NCI-H1694 (cell line): Measurements from ENCODE around the gene NALCN.
"Not testable (repeated sequence)": the region's sequence is repeated elsewhere in the genome, so short reads cannot be mapped to it uniquely, and the experiment has no call there.

Source experiments
- DNase-seq: peaks from one replicate; lab custom pipeline; 2025; lab: John Stamatoyannopoulos, UW

NALCN gene

DNA sequence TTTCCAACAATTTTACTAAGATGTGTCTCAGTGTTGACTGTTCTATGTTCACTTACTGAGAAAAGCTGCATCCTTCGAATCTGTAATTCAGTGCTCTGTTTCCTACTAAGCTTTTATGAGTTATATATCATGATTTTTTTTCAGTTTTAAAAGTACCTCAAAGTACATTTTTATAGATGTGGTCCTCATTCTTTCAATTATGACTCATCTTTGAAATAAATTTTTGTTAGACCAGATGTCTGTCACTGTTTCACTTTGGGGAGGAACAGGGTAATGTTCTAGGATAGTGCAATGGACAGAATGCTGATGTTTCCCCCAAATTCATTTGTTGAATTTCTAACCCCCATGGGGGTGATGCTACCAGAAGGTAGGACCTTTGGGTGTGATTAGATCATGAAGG, 74.8 kb downstream of the NALCN start:
- DNase-seq: no peak

DNA sequence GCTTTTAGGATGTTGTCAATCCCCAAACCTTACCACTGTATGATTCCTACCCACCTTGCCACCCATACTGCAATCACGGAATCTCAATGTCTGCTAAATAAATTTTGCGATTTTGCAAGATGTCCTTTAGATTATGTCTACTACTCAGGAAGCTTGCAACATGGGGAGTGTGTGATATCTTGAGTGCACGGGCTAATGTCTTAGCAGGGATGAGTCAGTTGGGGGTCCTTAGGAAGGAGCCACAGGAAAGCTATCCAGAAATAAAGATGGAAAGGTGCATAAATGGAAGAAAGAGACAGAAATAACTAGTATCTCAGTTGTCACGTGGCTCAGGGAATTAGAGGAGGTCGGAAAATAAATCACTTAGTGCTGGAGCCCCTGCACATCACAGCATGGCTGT, 77.1 kb downstream of the NALCN start:
- no peak for DNase-seq

DNA sequence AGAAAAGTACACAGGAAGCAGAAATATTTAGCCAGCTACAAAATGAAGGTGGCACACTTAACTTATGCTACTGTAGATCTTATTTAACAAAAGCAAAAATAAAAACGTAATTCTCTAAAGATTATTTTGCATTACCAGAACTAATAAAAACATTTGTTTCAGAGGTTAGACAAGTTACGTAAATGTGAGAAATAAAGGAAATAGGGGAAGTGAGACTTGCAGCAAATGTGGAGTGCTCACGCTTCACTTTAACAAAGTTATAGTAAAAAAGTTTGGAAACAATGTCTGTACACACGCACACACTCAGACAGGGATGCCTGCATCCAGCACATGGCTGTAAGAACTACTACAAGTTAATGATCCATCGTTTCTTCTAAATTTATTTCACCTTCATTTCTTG, 83.7 kb downstream of the NALCN start:
- DNase-seq: no peak

DNA sequence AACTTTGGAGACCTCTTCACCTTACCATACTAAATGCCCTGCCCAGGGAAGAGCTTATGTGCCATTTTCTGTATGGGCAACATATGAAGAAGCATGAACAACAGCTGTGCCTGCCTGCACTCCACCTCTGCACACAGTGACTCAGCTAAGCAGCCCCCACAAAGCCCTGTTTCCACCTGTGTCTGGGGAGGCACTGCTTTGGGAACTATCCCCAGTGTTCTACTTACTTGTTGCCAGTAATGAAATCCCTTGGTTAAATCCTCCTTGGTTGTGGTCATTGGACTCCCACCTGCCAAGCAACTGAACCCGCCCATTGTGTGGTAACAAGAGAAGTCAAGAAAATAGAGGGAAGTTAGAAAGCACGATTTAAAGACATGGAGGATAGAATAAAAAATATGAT, 84.6 kb downstream of the NALCN start:
- DNase-seq: no peak

DNA sequence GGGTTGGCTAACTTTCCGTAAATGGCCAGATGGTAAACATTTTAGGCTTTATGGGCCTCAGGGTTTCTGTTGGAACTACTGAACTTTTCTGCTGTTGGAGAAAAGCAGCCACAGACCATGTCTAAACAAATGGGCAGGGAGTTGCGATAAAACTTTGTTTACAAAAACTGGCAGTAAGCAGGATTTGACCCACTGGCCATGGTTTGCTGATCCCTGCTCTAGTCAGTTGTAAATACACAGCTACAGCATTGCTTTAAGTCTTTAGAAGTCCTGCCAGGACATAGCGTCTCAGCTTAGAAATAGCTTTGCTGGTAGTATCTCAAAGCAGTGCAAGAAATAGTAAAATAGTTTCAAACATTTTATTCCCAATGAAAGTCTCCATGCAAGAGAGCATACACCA, 88.4 kb downstream of the NALCN start:
- DNase-seq: no peak

DNA sequence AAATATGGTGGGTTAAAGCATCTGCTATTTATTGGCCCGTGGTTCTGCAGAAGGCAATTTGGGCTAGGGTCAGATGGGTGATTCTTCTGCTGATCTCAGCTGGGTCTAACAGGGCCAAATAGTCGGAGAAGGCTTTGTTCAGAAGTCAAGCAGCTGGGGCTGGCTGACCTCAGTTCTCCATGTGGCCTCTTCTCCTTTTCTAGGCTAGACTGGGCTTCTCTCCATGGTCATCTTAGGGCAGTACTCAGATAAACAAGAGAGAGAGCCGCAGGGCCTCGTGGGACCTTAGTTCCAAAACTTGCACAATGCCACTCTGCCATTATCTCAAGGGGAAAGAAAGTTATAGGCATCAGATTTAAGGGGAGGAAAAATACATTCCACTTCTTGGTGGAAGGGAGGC, 89.6 kb downstream of the NALCN start:
- DNase-seq: no peak

DNA sequence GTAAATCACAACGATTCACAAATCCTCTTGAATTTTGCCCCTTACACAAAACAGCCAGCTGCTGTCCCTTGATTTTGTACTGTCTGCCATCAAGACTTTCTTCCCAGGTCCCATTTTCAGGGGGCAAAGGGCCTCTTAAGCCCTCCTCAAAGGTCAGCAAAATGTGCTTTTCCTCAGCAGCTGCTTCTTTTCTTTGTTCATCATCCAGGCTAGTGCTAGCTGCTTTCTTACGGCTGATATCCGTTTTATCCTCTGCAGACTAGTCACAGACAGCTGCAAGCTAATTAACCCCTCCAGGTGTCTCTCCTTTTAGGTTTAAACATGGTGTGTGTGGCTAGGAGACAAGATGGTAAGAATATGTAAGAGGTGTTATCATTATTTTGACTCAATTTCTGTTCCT, 90.9 kb downstream of the NALCN start:
- no peak for DNase-seq

DNA sequence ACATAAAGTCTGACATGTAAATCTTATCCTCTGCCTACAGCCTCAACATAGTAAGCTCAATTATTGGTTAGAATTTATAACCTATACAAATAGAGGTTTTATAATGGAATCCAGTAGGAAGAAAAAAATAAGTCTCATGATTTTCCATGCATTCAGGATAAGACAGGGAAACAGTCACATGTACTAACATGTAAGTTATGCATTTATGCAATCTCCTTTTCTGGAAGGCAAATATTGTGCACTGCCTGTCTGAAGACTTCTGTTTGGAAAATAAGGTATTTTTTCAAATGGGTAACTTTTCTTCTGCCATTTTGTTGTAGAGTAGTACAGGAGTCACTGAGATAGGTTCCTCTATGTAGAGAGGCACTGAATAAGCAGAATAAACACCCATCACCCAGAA, 92.7 kb downstream of the NALCN start:
- DNase-seq: no peak

DNA sequence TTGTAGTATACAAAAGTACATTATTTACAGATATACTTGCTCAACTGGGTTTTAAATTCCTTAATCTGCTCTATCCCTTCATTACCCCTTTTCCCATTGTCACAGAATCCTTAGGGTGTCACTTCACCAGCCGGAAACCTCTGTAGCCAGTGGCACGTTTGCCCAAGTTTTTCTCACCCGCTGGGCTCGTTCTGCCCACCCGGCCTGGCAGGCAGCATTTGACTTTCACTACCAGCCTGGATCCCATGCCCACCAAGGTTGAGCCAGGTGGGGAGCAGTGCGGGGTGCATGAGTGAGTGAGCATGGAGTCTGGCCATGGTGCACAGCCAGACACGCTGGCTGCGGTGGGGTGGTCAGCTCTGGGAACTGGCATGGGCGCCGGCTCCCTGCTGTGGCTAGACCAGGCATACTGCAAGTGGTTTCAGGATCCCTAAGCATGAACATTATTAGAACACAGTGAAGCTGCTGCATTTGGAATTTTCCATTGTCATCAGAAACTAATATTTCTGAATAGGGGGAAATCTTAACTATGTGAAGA, 98.3 kb downstream of the NALCN start:
- DNase-seq: no peak

DNA sequence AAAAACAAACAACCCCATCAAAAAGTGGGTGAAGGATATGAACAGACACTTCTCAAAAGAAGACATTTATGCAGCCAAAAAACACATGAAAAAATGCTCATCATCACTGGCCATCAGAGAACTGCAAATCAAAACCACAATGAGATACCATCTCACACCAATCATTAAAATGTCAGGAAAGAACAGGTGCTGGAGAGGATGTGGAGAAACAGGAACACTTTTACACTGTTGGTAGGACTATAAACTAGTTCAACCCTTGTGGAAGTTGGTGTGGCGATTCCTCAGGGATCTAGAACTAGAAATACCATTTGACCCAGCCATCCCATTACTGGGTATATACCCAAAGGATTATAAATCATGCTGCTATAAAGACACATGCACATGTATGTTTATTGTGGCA, 102.8 kb downstream of the NALCN start:
- not testable (repeated sequence) for DNase-seq

DNA sequence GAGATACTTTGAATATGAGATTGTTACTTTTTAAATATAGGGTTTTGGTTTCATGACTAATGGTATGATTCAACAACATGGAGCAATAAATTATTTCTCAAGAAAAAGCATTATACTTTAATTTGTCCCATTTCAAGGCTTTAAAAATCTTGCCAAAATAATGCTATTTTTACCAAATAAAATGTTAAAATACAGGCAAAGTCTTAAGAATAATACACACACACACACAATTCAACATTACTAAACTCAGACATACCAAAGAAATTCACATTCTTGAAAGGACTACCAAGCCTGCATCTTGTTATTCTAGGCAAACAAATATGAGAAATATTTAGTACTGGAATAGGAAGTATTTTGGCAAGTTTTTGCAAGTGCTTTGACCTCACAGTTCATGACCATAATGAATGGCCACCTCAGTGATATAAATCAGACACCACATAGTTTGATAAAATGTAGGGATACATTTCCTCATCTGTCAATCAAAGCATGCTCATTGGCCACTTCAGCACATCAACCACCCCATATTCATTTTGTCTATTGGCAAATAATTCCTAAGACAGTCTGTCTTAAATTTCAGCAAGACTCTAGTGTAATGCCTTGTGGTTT, 107.2 kb downstream of the NALCN start:
- no peak for DNase-seq

DNA sequence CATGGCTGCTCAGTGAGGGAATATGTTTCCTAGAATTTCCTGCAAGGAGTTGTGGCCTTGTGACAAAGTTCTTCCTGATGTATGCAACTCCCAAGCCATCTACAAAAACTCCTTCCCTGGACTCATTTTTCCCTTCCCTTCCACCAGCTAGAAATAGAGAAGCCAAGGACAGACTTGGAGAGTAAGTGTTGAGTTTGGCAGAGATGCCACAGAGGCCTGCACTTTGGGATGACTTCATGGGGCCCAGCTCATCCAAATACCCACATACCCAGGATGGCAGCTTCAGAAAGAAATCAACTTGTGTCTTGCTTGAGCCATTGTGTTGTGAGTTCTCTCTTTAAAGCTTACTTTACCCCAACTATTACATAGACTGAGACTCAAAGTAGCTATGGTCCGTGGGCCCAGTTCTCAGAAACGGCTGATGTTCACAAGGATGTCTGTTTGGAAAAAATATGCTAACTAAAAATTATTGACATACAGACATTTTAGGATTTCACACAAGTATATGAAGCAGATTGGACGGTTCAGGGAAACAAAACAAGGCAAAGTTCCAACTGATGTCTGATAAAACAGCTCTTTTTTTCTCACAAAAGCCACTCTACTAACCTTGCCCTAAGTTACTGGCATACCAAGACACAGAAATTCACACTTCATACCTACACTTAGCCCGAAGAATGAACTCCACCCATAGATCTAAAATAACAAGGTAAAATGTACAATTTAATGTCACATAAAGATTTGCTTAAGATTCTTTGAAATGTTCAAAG, 107.9 kb downstream of the NALCN start:
- DNase-seq: no peak

DNA sequence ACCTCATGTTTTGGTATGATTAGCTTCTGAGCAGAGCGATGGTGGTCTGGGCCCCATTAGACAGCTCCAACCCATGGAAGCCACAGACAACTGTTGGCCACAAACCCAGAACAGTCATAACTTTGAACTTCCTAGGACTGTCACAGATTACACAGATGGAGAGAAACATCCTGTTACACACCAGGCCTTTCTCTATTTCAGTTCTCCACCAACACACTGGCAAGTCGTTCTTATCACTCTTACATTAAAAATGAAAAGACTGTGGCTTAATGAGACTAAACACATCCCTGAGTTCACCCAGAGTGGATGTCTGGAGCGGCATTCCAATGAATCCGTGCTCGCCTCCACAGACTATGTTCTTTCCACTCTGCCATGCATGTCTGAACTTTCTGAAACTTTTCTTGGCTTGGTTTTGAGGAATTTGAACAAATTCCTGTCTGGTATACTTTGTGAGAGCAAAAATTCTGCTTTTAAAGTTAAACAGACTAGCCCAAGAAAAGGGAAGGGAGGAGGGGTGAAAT, 109.1 kb downstream of the NALCN start:
- no peak for DNase-seq

DNA sequence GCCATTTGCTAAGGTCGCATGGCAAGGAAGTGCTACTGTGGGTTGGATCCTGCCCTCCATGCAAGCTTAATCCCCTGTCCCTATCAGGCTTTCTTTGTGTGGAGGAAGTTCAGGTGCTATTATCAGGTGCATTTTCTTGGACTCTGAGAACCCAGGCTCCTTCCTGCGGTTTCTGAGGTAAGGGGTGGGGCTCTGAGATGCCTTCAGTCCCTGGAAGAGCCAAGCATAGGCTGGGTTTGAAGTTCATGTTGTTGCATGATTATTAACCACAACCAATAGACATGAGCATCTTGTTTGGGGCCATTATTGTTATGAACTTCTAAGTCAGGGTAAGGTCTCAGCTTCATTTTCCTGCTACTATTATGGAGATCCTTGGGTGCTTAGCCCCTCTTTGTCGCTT, 109.5 kb downstream of the NALCN start:
- no peak for DNase-seq

DNA sequence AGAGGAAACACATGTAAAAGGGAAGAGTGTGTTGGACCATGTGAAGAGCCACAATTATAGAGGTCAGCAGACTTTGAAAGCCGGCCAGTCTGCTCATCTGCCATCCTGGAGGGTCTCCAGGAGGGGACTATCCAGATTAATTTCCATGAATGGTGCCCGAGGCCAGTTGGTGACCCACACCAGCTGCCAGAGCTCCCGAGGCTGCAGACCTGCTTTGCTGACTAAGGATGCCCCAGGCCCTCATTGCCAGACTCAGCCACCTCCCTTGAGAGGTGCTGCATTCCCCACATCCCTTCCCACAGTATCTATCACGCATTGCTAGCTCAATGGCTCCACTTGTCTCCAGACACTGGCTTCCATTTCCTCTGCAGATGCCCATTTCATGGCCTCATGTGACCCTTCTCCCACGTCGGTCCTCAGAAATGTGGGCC, 110.3 kb downstream of the NALCN start:
- no peak for DNase-seq

DNA sequence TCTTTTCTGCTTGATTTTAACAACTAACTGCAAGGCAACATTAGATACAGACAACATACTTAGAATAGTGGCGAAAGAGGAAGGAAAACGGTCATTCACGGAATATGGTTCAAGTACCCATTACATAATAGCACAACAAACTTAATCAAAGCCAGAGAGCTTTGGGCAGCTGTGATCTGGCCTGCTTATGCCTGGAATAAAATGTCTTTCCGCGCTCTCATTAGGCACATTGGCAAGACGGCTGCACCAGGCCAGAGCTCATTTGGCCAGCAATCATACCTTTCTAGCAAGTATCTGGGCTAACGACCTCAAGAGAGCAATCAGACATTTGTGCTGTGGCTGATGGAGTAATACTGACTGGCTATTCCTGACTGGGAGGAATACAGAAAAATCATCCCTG, 112.8 kb downstream of the NALCN start:
- no peak for DNase-seq

DNA sequence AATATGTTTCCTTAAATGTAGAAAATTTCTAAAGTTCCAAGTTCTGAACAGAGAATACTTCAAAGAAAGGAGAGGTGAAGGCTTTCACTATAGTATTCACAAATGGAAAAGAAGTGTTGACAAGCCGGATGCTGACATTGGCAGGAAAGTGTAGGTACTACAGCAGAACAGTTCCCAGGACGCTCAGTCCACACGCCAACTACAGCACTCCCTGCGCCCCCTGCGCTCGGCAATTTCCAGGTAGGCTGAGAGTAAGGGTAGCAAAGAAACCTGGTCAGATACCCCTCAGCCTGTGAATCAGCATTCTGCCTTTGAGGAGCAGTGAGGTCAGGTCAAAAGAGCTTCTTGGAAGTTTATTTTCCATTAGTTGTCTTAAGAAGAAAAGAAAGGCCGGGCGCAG, 115.3 kb downstream of the NALCN start:
- DNase-seq: no peak

DNA sequence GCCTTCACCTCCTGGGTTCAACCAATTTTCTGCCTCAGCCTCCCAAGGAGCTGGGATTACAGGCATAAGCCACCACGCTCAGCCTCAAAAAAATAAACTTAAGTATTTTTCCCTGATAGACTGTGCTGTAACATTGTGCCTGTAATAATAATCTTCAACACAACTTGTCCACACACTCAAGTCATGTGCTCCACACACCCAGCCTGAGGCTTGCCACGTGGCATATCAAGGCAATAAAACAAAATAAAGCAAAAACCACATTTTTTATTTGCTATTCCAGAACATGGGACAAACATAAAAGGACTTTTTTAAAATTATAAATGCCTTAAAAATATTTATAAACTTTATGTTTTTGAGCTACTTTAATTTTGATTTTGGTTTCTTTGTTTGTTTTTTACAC, 115.8 kb downstream of the NALCN start:
- no peak for DNase-seq

DNA sequence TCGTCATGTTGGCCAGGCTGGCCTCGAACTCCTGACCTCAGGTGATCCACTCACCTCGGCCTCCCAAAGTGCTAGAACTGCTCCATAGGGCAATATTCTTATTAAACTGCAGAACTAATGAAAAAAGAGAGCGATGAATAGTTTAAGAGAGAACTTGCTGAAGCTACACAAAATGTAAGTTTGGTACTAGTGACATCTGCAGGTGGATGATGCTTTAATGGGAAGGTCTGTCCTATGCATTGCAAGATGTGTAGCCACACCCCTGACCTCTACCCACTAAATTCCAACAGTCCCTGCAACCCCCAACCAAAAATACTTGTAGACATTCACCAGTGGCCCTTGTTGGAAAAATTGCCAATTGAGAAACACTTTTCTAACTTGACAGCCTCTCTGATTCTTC, 117.8 kb downstream of the NALCN start:
- DNase-seq: no peak

DNA sequence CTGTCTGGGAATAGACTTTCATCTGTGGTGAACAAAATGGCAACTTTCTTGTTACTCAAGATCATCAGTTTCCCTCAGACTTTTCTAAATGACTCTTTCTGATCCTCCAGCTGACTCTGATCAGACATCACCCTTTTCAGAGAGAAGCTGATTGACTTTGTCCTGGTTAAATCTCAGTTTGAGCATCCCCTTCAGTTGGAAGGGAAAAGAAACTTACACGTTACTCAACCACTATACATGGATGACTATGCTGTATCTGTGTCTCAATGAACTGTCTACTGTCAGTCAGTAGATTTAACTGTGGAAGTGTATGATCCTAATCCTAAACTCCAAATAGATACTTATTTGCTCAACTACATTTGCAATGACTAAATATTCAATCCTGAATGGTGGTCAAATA, 118.5 kb downstream of the NALCN start:
- no peak for DNase-seq

DNA sequence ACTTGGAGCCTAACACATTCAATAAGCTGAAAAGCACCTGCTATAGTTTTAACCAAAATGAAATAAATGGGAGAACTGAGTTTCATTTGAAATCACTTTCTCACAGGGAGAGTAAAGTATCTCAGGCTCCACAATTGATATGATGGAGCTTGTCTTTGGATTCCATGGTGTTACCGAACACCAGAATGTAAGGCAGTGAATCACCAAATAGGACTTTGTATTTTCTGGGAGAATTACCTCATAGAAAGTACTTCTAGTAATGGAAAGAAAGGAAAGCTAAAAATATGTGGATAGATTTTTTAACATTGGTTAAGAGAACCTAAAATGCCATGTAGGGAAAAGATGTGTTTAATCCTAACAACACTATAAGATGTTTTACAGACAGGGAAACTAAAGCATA, 123.6 kb downstream of the NALCN start:
- DNase-seq: no peak

DNA sequence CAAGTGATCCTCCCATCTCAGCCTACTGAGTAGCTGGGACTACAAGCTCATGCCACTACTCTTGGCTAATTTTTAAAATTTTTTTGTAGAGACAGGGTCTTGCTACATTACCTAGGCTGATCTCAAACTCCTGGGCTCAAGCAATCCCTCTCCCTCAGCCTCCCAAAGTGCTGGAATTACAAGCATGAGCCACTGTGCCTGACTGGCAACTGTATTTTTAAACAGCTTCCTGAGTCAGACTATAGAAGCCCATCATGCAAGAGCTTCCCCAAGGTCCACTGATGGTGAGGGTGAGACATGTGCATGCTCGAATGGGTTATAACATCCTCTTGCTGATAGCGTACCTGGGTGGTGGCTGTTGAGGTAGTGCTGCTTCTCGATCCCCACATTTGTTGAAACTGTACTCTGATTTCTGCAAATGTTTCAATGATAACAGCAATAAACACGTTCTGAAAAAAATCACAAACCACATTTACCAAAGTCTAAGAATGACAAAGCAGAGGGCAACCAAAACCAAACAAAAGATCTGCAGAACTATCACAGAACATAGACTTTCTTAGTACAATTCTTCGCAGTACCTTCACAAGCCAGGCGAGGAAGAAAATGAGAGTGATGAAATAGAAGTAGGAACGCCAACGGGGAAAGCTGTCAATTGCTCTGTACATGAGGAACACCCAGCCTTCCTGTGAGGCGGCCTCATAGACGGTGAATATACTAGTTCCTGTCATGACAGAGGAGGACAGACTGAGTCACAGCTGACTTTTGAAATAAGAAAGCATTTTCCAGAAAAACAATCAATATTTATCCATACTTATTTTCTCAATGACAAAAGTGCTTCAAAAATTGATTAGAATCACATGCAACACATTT, 124.4 kb downstream of the NALCN start:
- no peak for DNase-seq

DNA sequence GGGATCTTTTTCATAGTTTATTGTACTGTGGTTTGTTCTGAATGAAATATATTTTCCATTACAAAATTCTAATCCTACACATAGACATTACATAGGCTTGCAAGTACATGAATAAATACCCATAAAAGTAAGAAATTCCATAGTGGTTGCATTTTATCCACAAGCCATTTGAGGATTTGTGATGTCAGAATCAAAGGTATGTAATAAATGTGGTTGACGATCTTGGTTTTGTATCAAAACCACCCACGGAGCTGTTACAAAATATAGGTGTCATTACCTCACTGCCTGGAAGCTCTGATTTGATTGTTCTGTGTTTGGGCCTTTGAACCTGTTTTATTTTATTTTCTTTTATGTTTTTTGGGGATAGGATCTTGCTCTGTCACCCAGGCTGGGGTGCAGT, 125.1 kb downstream of the NALCN start:
- DNase-seq: no peak
